Superior temporal gyrus (tissue), 1 donor: Measurements from ENCODE around the gene EMP2.

Experiments used
- DNase-seq: peaks from one replicate; pipeline ENCODE4 v3.0.0-alpha.2; 2016; ENCODE audit errors: extremely low spot score

EMP2 gene

DNA sequence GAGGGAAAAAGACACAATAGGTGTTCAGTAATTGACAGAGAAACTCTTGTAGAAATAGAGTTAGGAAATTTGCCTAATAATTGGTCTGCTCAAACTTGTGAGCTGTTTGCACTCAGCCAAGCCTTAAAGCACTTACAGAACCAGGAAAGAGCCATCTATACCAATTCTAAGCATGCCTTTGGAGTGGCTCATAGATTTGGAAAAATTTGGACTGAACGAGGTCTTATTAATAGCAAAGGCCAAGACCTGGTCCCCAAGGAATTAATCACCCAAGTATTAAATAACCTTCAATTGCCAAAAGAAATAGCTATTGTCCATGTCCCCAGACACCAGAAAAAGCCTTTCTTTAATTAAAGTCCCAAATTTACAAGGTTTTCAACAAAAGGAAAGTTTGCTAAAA, 90.3 kb downstream of the EMP2 start:
- no peak for DNase-seq

DNA sequence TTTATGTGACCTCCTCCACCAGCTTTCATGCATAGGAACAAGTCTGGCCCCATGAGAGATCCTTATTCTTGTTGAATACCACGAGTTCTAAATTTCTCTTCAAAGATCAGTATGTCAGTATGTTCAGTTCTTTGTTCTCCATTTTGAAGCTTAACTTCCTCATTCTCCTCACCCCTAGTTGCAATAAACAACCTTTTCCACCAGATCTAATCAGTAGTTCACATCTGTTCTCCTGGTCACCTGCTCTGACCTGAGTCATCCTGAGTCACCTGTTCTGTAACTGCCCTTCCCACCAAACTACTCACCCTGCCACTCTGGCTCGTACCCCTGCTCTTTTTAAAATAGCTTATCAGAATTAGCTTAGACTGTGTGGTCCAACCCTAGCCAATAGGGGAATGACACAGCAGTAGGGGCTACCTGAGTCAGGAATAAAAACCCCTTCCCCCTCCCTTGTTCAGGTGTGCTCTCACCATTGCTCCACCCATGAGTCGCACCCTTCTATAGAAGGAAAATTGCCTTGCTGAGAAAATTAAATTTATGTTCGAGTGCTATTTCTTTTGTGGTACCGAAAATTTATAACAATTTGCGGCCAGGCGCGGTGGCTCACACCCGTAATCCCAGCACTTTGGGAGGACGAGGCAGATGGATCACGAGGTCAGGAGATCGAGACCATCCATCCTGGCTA, 94.6 kb downstream of the EMP2 start:
- no peak for DNase-seq

- DNase-seq = no peak
Observed at GRCh38 chr16:10485159-10485558, 95.2 kb downstream of the EMP2 start.

- DNase-seq = no peak
Observed at GRCh38 chr16:10480151-10480550, 100.2 kb downstream of the EMP2 start.
